GM21723 (cell line): ENCODE data around the gene MAP9.
A peak's percentile ranks its signal among the peaks of the same experiment; 100 is the strongest.
"Not testable (repeated sequence)": the region's sequence is repeated elsewhere in the genome, so short reads cannot be mapped to it uniquely, and the experiment has no call there.

Source experiments
- ATAC-seq: cut with Tn5 transposase; IDR thresholded peaks from one replicate; pipeline ENCODE4 v1.9.1; 2021; ENCODE audit warnings: mild to moderate bottlenecking, moderate library complexity; ENCODE audit not compliant: unreplicated experiment

MAP9 gene

GRCh38 chr4:155376387-155377268 lies at the start of gene MAP9:
MAP9 (minus strand) TSS chr4:155376965; CDS start chr4:155375850, 1,115 bp downstream.
- peak; percentile 99 for ATAC-seq

GRCh38 chr4:155424778-155425177 lies 48.0 kb upstream of the MAP9 start:
- ATAC-seq = not testable (repeated sequence)

GRCh38 chr4:155423671-155424070 lies 46.9 kb upstream of the MAP9 start:
- ATAC-seq = no peak

DNA sequence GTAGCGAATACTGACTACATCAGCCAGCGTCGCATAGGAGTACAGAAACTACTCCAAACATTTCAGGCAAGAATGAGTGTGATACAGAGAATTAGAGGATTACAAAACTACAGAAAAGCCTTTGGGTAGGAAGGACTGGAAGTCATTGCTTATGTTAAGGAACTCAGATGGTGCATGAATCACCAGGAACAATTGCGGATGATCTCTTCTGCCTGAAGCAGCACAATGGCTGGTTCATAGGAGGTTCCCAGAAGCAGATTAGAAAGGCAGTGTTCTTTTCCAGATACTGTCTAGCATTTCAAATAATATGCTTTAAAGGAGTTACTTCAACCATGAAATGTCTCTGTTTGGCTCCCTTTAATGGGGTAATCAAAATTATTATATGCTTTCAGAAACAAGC lies 42.5 kb upstream of the MAP9 start:
- ATAC-seq = no peak

DNA sequence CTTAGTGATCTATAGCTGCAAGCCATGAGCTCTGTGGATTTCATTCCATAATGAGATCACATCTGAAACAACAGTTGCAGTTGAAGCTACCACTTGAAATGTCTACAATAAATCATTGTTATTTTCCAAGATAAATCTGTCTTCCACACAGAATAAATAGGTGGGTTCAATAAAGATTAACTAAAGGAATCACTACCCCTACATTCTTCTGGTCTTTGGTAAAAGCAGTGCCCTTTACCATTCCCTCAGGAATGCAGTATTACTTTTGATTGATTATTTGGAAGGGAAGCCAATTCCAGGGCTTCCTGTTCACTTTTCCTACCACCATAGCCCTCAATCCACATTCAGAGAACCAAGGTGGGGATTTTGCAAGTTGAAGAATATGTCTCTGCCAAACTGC lies 38.9 kb upstream of the MAP9 start:
- no peak for ATAC-seq

GRCh38 chr4:155413451-155413850 lies 36.7 kb upstream of the MAP9 start:
- no peak for ATAC-seq

DNA sequence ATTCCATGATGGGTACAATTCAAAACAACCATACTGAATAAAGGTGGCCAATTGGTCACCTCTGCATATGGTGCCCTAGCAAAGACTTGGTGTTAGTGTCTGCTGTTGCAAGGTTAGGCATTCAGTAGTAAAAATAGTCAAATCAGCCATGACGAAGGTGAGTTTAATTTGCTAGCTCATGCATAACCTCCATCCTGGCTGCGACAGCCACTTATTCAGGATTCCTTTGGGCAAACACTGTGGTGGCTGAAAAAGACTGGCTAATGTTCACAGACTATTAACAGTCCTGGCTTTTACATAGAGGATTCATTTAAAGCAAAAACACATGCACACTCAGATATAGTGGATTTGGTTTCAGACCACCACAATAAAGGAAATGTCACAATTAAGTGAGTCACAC lies 34.8 kb upstream of the MAP9 start:
- ATAC-seq = no peak

DNA sequence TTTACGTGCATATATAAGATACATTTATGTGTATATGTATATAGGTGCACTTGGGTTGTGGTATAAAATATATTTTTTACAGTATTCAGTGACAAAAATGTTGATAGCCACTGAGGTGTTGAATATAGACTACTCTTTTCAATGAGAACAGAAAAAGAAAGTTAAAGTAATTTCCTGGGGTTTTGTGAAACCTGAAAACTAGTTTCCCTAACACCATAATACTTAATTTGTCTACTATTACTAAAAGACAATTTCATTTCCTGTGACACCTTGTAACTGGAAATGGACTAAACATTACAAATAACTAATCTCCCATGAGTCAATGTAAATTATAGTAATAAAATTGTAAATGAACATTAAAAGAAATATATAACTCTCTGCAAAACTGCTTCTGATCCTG lies 32.0 kb upstream of the MAP9 start:
- ATAC-seq = no peak

- no peak for ATAC-seq
Observed at GRCh38 chr4:155407480-155407879, 30.7 kb upstream of the MAP9 start.

- no peak for ATAC-seq
Observed at GRCh38 chr4:155405059-155405458, 28.3 kb upstream of the MAP9 start.

DNA sequence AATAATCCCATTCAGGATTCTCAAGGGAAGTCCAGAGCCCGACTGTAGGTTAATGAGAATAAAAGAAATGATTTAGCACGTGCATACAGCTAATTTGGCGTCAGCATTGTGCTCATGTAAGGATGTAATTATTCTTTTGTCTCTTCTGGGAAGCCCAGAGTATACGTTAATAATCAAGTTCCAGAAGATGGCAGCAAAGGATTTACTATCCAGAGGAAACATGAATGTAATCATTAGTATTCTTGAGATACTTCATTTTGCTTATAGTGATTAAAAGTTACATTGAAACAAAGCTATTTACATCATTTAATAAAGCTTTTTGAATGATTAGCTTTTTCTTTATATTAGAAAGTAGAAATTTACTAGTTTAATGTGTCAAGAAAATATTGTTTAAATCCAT lies 27.1 kb upstream of the MAP9 start:
- ATAC-seq = no peak

- no peak for ATAC-seq
Observed at GRCh38 chr4:155402941-155403340, 26.2 kb upstream of the MAP9 start.

DNA sequence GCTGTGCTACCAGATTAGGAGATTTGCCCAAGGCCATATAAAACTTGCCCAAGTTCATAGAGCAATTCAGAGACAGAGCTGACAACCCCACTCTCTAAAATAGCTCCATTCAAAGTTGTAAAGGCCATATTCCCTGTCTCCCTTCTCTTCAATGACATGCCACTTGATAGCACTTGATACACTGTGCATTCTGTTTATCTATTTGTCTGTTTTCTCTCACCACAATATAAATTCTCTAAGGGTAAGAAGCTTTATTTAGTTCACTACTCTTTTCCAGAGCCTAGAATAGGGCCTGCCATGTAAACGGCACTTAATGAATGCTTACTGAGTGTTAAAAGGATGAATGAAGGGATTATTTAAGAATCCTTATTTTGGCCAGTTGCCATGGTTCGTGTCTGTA lies 24.1 kb upstream of the MAP9 start:
- ATAC-seq = no peak

GRCh38 chr4:155399974-155400697 lies 23.4 kb upstream of the MAP9 start:
- no peak for ATAC-seq

- ATAC-seq = no peak
Observed at GRCh38 chr4:155392481-155393184, 15.9 kb upstream of the MAP9 start.

DNA sequence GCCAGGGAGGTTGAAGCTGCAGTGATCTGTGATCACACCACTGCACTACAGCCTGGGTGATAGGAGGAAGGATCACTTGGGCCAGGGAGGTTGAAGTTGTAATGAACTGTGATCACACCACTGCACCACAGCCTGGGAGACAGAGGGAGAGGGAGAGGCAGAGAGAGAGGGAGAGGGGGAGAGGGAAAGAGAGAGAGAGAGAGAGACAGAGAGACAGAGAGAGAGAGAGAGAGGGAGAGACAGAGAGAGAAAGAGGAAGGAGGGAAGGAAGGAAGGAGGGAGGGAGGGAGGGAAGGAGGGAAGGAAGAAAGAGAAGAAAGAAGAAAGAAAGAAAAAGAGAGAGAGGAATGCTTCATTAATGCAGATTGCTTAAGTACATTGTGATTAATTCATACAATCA lies 15.2 kb upstream of the MAP9 start:
- ATAC-seq = no peak

GRCh38 chr4:155388162-155388561 lies 11.4 kb upstream of the MAP9 start:
- ATAC-seq = no peak

DNA sequence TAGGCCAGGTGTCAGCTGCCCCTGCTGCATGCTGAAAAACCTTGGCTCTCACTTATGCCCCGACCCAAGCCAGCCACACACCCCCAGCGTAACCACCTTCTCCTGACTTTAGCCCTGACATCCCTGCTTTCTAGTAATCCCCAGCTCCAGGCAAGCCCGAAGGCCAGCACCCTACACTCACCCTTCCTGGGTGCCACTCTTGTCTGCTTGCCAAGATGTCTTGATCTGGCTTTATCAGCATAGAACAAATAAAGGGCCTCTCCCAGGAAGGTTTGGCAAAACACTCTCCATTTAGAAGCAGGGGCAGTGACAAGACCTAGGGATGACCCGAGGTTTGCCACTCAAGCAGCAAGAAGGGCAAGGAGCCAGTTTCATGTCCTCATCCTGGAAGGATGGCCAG lies 6.8 kb upstream of the MAP9 start:
- ATAC-seq = no peak

DNA sequence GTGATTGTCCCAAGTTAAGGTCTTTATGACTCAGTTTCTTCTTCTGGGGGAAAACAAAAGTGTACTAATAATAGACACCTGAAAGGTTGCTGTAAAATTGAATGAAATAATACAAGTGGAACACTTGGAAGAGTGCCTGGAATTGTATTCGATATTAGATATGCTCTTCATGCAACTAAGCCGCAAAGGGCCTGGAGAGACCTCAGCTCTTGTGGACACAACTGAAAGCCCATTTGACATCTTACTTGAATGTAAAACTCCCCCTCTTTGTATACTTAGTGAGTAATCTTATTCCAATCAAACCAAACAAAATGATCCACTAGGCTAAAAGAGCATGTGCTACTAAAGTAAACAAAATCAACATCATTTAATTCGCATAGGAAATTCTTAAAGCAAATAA lies 511 bp upstream of the MAP9 start:
- no peak for ATAC-seq

DNA sequence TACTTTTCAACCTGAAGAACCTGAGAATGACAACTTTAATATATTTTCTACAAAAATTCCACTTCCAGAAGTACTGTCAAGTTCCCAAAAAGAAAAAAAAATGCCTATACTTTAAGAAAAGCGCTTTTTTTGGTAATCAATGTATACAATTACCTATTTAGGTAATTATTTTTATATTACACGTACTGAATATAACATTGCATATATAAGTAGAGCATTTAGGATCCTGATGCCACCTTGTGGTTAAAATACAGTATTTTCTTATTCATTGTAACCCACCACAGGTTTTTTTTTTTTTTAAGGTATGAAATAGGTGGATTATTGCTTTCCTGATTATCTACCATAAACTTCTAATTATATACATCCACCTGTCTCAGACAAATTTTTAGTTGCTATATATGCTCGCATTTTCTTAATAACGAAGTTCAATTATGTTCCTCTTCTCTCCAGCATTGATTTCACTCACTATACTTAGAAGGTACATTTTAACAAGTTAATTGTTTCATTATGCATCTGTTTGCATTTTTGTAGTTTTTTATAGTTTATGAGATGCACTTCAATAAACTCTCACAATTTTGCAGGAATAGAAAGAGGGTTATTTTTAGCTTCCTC lies 5.2 kb downstream of the MAP9 start:
- ATAC-seq = peak; percentile 39

- ATAC-seq = peak; percentile 61
Observed at GRCh38 chr4:155367608-155368007, 9.2 kb downstream of the MAP9 start.
